GM21737 (cell line): Measurements from ENCODE around the gene CTXN1.
"Not testable (repeated sequence)": the region's sequence is repeated elsewhere in the genome, so short reads cannot be mapped to it uniquely, and the experiment has no call there.

Source experiments
- ATAC-seq: cut with Tn5 transposase; IDR thresholded peaks from one replicate; pipeline ENCODE4 v1.9.1; 2021; ENCODE audit warnings: mild to moderate bottlenecking, moderate library complexity; ENCODE audit not compliant: unreplicated experiment

Gene CTXN1

GRCh38 chr19:7926021-7926726 lies at the start of gene CTXN1:
TSS of gene CTXN1 (minus strand) at chr19:7926135. CDS start at chr19:7925538, 597 bp downstream.
- ATAC-seq, result no peak

- ATAC-seq, result no peak
Measured at GRCh38 chr19:7975037-7975436, 49.1 kb upstream of the CTXN1 start.

GRCh38 chr19:7973883-7974282 lies 47.9 kb upstream of the CTXN1 start:
- no peak for ATAC-seq

- ATAC-seq, result no peak
Measured at GRCh38 chr19:7971553-7972520, 45.9 kb upstream of the CTXN1 start.

GRCh38 chr19:7970716-7971448 lies 44.9 kb upstream of the CTXN1 start:
- no peak for ATAC-seq

- ATAC-seq, result no peak
Measured at GRCh38 chr19:7969555-7969939, 43.6 kb upstream of the CTXN1 start.

GRCh38 chr19:7968796-7969554 lies 43.0 kb upstream of the CTXN1 start:
- no peak for ATAC-seq

GRCh38 chr19:7968008-7968795 lies 42.3 kb upstream of the CTXN1 start:
- no peak for ATAC-seq

- no peak for ATAC-seq
Measured at GRCh38 chr19:7965921-7966665, 40.2 kb upstream of the CTXN1 start.

GRCh38 chr19:7965259-7965841 lies 39.4 kb upstream of the CTXN1 start:
- no peak for ATAC-seq

- no peak for ATAC-seq
Measured at GRCh38 chr19:7963566-7963965, 37.6 kb upstream of the CTXN1 start.

- ATAC-seq, result no peak
Measured at GRCh38 chr19:7962644-7963268, 36.8 kb upstream of the CTXN1 start.

- ATAC-seq, result no peak
Measured at GRCh38 chr19:7961920-7962626, 36.1 kb upstream of the CTXN1 start.

- not testable (repeated sequence) for ATAC-seq
Measured at GRCh38 chr19:7961082-7961481, 35.1 kb upstream of the CTXN1 start.

GRCh38 chr19:7959211-7959610 lies 33.3 kb upstream of the CTXN1 start:
- no peak for ATAC-seq

GRCh38 chr19:7955696-7956095 lies 29.8 kb upstream of the CTXN1 start:
- no peak for ATAC-seq

GRCh38 chr19:7953576-7953975 lies 27.6 kb upstream of the CTXN1 start:
- no peak for ATAC-seq

- no peak for ATAC-seq
Measured at GRCh38 chr19:7953060-7953459, 27.1 kb upstream of the CTXN1 start.
